A549 (cell line): ENCODE results near the gene ANO9.

ENCODE experiments used
- BHLHE40 ChIP-seq: IDR thresholded peaks from 2 replicates; pipeline ENCODE4 v1.6.1; 2012; ENCODE audit warnings: low read depth, low read length, inconsistent platforms
- CTCF ChIP-seq: fragments of >200 bp; sonication (Bioruptor Twin); formaldehyde crosslinking; IDR thresholded peaks from 3 replicates; pipeline ENCODE4 v1.5.1; 2016
- ESRRA ChIP-seq: fragments of 150-350 bp; IDR thresholded peaks from 2 replicates; pipeline ENCODE4 v1.6.1; 2014; ENCODE audit warnings: mild to moderate bottlenecking, low read length, borderline replicate concordance
- GATA3 ChIP-seq: IDR thresholded peaks from 2 replicates; pipeline ENCODE4 v1.6.1; 2012; ENCODE audit warnings: borderline replicate concordance
- JUNB ChIP-seq: fragments of >200 bp; sonication (Bioruptor Twin); formaldehyde crosslinking; IDR thresholded peaks from 2 replicates; pipeline ENCODE4 v1.6.1; 2016
- MAX ChIP-seq: IDR thresholded peaks from 2 replicates; pipeline ENCODE4 v1.6.1; 2012
- NR3C1 ChIP-seq: fragments of >200 bp; sonication (Bioruptor Twin); formaldehyde crosslinking; IDR thresholded peaks from 3 replicates; pipeline ENCODE4 v1.6.1; 2017
- POLR2A ChIP-seq: IDR thresholded peaks from 2 replicates; pipeline ENCODE4 v1.6.1; 2012; ENCODE audit warnings: mild to moderate bottlenecking, low read length
- REST ChIP-seq: fragments of 200-600 bp; sonication (generic); IDR thresholded peaks from 2 replicates; pipeline ENCODE4 v1.6.1; 2016; ENCODE audit warnings: antibody characterized with exemption, mild to moderate bottlenecking, moderate library complexity
- SMC3 ChIP-seq: fragments of >200 bp; sonication (Bioruptor Twin); formaldehyde crosslinking; IDR thresholded peaks from 3 replicates; pipeline ENCODE4 v1.6.1; 2018; ENCODE audit warnings: inconsistent platforms
- ZFP36 ChIP-seq: fragments of 450-650 bp; IDR thresholded peaks from 2 replicates; pipeline ENCODE4 v1.6.1; 2014; ENCODE audit warnings: borderline replicate concordance; ENCODE audit not compliant: partially characterized antibody

- TF ChIP-seq ESRRA (no peak), CTCF (no peak), POLR2A (no peak), SMC3 (no peak), REST (no peak), GATA3 (no peak), JUNB (no peak), MAX (no peak), ZFP36 (no peak), BHLHE40 (no peak), NR3C1 (no peak)
Observed at GRCh38 chr11:370070-370941, 71.5 kb downstream of the ANO9 start.
